GM23338 (cell line): Measurements from ENCODE around the gene CCN5. TPM values are rescaled to one million over a fixed set of nuclear protein-coding genes. Genes with fewer than 3 reads are reported as not detected.
"Not testable (repeated sequence)": the region's sequence is repeated elsewhere in the genome, so short reads cannot be mapped to it uniquely, and the experiment has no call there.

Experiments
- ATAC-seq: fragments of 200-7000 bp; cut with Tn5 transposase; 3 replicates; pipeline ENCODE4 v1.9.1; 2020
- DNase-seq: peaks from one replicate; pipeline ENCODE4 v3.0.0-alpha.2; 2015; ENCODE audit warnings: low spot score
- H2AFZ ChIP-seq: fragments of 200-600 bp; sonication (generic); 2 replicates; pipeline ENCODE4 v1.8.0; 2016; ENCODE audit warnings: antibody characterized with exemption, mild to moderate bottlenecking, moderate library complexity
- H3F3A ChIP-seq: fragments of 200-600 bp; sonication (generic); replicated peaks from 2 replicates; pipeline ENCODE4 v1.8.0; 2017; ENCODE audit warnings: antibody characterized with exemption, mixed run types, low read depth
- H3K27ac ChIP-seq: fragments of 200-600 bp; sonication (generic); 2 replicates; pipeline ENCODE4 v1.6.1; 2016; ENCODE audit warnings: low read depth
- H3K27me3 ChIP-seq: fragments of 200-600 bp; sonication (generic); 2 replicates; pipeline ENCODE4 v1.8.0; 2016; ENCODE audit warnings: mild to moderate bottlenecking, mixed run types, moderate library complexity; ENCODE audit not compliant: insufficient read depth
- H3K36me3 ChIP-seq: fragments of 200-600 bp; sonication (generic); 2 replicates; pipeline ENCODE4 v1.8.0; 2016; ENCODE audit warnings: mild to moderate bottlenecking; ENCODE audit not compliant: insufficient read depth
- H3K4me1 ChIP-seq: fragments of 200-600 bp; sonication (generic); 2 replicates; pipeline ENCODE4 v1.8.0; 2016; ENCODE audit warnings: mild to moderate bottlenecking, moderate library complexity; ENCODE audit not compliant: insufficient read depth
- H3K4me2 ChIP-seq: fragments of 200-600 bp; sonication (generic); 2 replicates; pipeline ENCODE4 v1.7.1; 2017; ENCODE audit warnings: mixed run types
- H3K4me3 ChIP-seq: fragments of 200-600 bp; sonication (generic); 2 replicates; pipeline ENCODE4 v1.6.1; 2016; ENCODE audit warnings: mixed run types
- H3K79me2 ChIP-seq: fragments of 200-600 bp; sonication (generic); replicated peaks from 2 replicates; pipeline ENCODE4 v1.8.0; 2017; ENCODE audit warnings: mild to moderate bottlenecking; ENCODE audit not compliant: insufficient read depth
- H3K9me2 ChIP-seq: fragments of 200-600 bp; sonication (generic); 2 replicates; pipeline ENCODE4 v1.8.0; 2017; ENCODE audit not compliant: insufficient read depth
- H4K20me1 ChIP-seq: fragments of 200-600 bp; sonication (generic); replicated peaks from 2 replicates; pipeline ENCODE4 v1.8.0; 2017; ENCODE audit warnings: mild to moderate bottlenecking; ENCODE audit not compliant: insufficient read depth
- H3K27ac Mint-ChIP-seq: 2 replicates; pipeline ENCODE4 v1.8.0; 2020; ENCODE audit warnings: inconsistent platforms, mild to moderate bottlenecking, moderate library complexity, mixed read lengths
- H3K27me3 Mint-ChIP-seq: 3 replicates; pipeline ENCODE4 v1.8.0; 2022; ENCODE audit warnings: low read depth, mild to moderate bottlenecking, moderate library complexity, mixed read lengths, inconsistent platforms; ENCODE audit not compliant: insufficient read depth, poor library complexity
- H3K36me3 Mint-ChIP-seq: 3 replicates; pipeline ENCODE4 v1.8.0; 2021; ENCODE audit warnings: low read depth, mild to moderate bottlenecking, inconsistent platforms, moderate library complexity, mixed read lengths
- H3K4me1 Mint-ChIP-seq: 3 replicates; pipeline ENCODE4 v1.8.0; 2020; ENCODE audit warnings: mild to moderate bottlenecking, inconsistent platforms, mixed read lengths
- H3K4me3 Mint-ChIP-seq: 3 replicates; pipeline ENCODE4 v1.8.0; 2021; ENCODE audit warnings: moderate library complexity, mild to moderate bottlenecking, inconsistent platforms, mixed read lengths
- H3K9me3 Mint-ChIP-seq: 3 replicates; pipeline ENCODE4 v1.8.0; 2020; ENCODE audit warnings: moderate library complexity, mild to moderate bottlenecking, inconsistent platforms, mixed read lengths
- EZH2 ChIP-seq: fragments of 200-600 bp; sonication (generic); IDR thresholded peaks from one replicate; pipeline ENCODE4 v1.8.0; 2017; ENCODE audit warnings: antibody characterized with exemption, mild to moderate bottlenecking, low read depth; ENCODE audit not compliant: unreplicated experiment
- EZH2phosphoT487 ChIP-seq: fragments of 200-600 bp; sonication (generic); IDR thresholded peaks from one replicate; pipeline ENCODE4 v1.8.1; 2018; ENCODE audit warnings: antibody characterized with exemption; ENCODE audit not compliant: unreplicated experiment
- POLR2AphosphoS5 ChIP-seq: IDR thresholded peaks from 2 replicates; pipeline ENCODE4 v1.6.1; 2016; ENCODE audit warnings: antibody characterized with exemption, low read depth
- STAT1 ChIP-seq: IDR thresholded peaks from one replicate; pipeline ENCODE4 v1.6.1; 2016; ENCODE audit warnings: antibody characterized with exemption; ENCODE audit not compliant: unreplicated experiment
- ZNF331 ChIP-seq: fragments of 250-450 bp; sonication (Bioruptor Pico); IDR thresholded peaks from 2 replicates; pipeline ENCODE4 v1.5.0; 2020; ENCODE audit warnings: low read depth, mild to moderate bottlenecking, moderate library complexity
- polyA plus RNA-seq: library from polyadenylated mRNA; unstranded; fragments of >200 nt; fragmentation: Nextera tagmentation; extraction: Ambion mirVana; gene quantifications from 2 replicates; pipeline ENCODE4 v1.2.1, GENCODE V29; 2016
- total RNA-seq: library from RNA; depleted of rRNA; stranded (reverse); fragments of >200 nt; shearing (Covaris generic); gene quantifications from 2 replicates; pipeline ENCODE4 v1.2.3, GENCODE V29; 2014
- TF ChIP-seq, protein P1 (sequence below), 2 experiments: fragments of 200-600 bp in 1 of 2; sonication (generic) in 1 of 2; conservative IDR thresholded peaks; 2 replicates each; pipeline versions ENCODE4 v1.5.1 to v1.6.1; 2016 to 2017; ENCODE audit warnings: antibody characterized with exemption in 2 of 2, low read depth in 2 of 2, mild to moderate bottlenecking in 2 of 2, moderate library complexity in 1 of 2
- TF ChIP-seq, protein P2 (sequence below): fragments of 250-450 bp; sonication (Bioruptor Pico); IDR thresholded peaks from 2 replicates; pipeline ENCODE4 v1.5.0; 2020; ENCODE audit warnings: mild to moderate bottlenecking, moderate library complexity

Gene CCN5
- total and polyA plus RNA-seq, 2 experiments from 2014 or later: not detected

DNA sequence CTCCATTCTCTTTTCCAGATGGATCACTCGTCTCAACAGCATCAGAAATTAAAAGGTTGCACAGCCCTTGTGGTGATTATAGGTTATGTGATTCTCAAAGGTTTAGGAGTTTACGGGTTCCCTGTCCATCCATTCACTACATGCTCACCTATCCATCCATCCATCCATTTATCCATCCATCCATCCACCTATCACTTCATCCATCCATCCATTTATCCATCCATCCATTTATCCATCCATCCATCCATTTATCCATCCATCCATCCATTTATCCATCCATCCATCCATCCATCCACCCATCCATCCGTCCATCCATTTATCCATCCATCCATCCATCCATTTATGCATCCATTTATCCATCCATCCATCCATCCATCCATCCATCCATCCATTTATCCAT, 48.6 kb downstream of the CCN5 start:
- H3K36me3 ChIP-seq, H3K27ac ChIP-seq, H3K9me2 ChIP-seq, H3K4me3 Mint-ChIP-seq, H3K27me3 Mint-ChIP-seq, ATAC-seq, H2AFZ ChIP-seq, DNase-seq, H3F3A ChIP-seq, H3K36me3 Mint-ChIP-seq, H3K9me3 Mint-ChIP-seq, H3K27ac Mint-ChIP-seq, H3K27me3 ChIP-seq, H3K4me3 ChIP-seq, H4K20me1 ChIP-seq, H3K79me2 ChIP-seq, H3K4me1 ChIP-seq, H3K4me2 ChIP-seq, H3K4me1 Mint-ChIP-seq: not testable (repeated sequence)

DNA sequence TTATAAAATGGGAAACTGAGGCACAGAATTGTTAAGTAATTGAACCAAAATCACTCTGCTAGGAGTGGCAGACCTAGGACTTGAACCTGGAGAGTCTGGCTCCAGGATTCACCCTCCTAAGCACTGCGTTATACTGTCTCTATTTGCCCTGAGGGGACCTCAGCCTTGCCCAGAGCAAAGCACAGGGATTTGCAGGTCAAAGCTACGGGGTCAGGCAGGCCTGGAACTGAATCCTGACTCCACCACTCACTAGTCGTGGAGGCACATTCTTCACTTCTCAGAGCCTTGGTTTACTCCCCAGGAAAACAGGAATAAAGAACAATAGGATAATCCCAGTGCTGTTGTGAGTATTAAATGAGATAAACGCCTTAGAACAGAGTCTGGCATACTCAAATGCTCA, 49.9 kb downstream of the CCN5 start:
- Histone ChIP-seq H3F3A (no peaks in the 10 kb centered on the region), H3K9me2 (no peaks in the 10 kb centered on the region), H3K4me3 (no peak overlapping the region), H3K36me3 (no peaks in the 10 kb centered on the region), H3K27me3 (no peaks in the 10 kb centered on the region), H4K20me1 (no peaks in the 10 kb centered on the region; the same call in 1 of the 2 replicates), H2AFZ (no peak overlapping the region), H3K79me2 (no peaks in the 10 kb centered on the region), H3K4me2 (no peak overlapping the region), H3K27ac (no peak overlapping the region), H3K4me1 (no peaks in the 10 kb centered on the region)
- H3K9me3 Mint-ChIP-seq: no peaks in the 10 kb centered on the region
- H3K27me3 Mint-ChIP-seq: no peaks in the 10 kb centered on the region
- ATAC-seq: no peak
- TF ChIP-seq, protein P1, sequence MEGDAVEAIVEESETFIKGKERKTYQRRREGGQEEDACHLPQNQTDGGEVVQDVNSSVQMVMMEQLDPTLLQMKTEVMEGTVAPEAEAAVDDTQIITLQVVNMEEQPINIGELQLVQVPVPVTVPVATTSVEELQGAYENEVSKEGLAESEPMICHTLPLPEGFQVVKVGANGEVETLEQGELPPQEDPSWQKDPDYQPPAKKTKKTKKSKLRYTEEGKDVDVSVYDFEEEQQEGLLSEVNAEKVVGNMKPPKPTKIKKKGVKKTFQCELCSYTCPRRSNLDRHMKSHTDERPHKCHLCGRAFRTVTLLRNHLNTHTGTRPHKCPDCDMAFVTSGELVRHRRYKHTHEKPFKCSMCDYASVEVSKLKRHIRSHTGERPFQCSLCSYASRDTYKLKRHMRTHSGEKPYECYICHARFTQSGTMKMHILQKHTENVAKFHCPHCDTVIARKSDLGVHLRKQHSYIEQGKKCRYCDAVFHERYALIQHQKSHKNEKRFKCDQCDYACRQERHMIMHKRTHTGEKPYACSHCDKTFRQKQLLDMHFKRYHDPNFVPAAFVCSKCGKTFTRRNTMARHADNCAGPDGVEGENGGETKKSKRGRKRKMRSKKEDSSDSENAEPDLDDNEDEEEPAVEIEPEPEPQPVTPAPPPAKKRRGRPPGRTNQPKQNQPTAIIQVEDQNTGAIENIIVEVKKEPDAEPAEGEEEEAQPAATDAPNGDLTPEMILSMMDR (conservative IDR thresholded peaks at IDR 0.05; ENCODE audit: low read depth in 2 of 2): no peak
- TF ChIP-seq STAT1 (no peak), ZNF331 (CRISPR knock-in tag) (no peak)
- peaks cover 3% of the 10 kb centered on the region; the same call in 1 of the 3 replicates for H3K36me3 Mint-ChIP-seq
- H3K4me1 Mint-ChIP-seq: peaks cover 4% of the 10 kb centered on the region; the same call in 2 of the 3 replicates
- H3K27ac Mint-ChIP-seq: no peak overlapping the region
- H3K4me3 Mint-ChIP-seq: no peak overlapping the region
- no peak for DNase-seq

DNA sequence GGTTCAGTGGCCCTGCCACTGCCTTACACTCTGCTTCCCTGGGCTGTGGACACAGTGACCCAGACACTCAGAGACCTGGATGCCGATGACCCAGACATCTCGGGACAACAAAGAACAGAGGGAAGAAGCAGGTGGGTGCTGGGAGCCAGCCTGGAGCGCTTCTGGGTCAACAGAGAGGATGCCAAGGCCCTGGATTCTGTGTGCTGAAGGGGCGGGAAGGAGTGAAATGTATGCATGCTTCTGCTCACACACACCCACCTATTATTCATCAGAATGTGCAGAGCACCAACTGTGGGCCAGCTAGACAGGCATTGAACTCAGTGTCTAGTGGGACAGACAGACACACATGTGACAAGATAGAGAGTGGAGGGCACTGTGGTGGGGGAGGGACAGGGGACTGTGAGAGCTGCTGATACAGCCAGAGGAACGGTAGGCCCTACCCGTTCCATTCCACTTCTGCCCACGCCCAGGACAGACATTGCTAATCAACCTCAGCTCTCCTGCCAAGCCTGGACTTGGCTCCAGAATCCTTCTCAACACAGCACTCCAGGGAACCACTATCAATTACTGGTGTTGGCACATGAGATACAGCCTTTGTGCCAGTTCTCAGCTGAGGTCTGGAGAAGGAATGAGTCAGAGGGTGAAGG, 50.7 kb downstream of the CCN5 start:
- Mint-ChIP-seq H3K36me3 (peaks cover 3% of the 10 kb centered on the region; the same call in 1 of the 3 replicates), H3K27me3 (no peaks in the 10 kb centered on the region), H3K4me1 (peaks cover 4% of the 10 kb centered on the region; the same call in 2 of the 3 replicates), H3K27ac (no peak overlapping the region), H3K4me3 (no peak overlapping the region; the same call in 2 of the 3 replicates), H3K9me3 (no peaks in the 10 kb centered on the region)
- no peaks in the 10 kb centered on the region for H3K36me3 ChIP-seq
- no peaks in the 10 kb centered on the region for H4K20me1 ChIP-seq
- H3F3A ChIP-seq: no peaks in the 10 kb centered on the region
- H3K9me2 ChIP-seq: no peaks in the 10 kb centered on the region
- H3K4me1 ChIP-seq: no peaks in the 10 kb centered on the region
- no peak for DNase-seq
- ATAC-seq: no peak
- H3K79me2 ChIP-seq: no peaks in the 10 kb centered on the region
- no peak overlapping the region for H3K4me2 ChIP-seq
- no peak overlapping the region for H3K4me3 ChIP-seq
- no peak overlapping the region for H3K27ac ChIP-seq
- H2AFZ ChIP-seq: no peak overlapping the region
- H3K27me3 ChIP-seq: no peaks in the 10 kb centered on the region
- TF ChIP-seq EZH2phosphoT487: no peak
- no peak for TF ChIP-seq ZNF331 (CRISPR knock-in tag)
- no peak for TF ChIP-seq EZH2
- TF ChIP-seq POLR2AphosphoS5: no peak
- TF ChIP-seq, protein P2, sequence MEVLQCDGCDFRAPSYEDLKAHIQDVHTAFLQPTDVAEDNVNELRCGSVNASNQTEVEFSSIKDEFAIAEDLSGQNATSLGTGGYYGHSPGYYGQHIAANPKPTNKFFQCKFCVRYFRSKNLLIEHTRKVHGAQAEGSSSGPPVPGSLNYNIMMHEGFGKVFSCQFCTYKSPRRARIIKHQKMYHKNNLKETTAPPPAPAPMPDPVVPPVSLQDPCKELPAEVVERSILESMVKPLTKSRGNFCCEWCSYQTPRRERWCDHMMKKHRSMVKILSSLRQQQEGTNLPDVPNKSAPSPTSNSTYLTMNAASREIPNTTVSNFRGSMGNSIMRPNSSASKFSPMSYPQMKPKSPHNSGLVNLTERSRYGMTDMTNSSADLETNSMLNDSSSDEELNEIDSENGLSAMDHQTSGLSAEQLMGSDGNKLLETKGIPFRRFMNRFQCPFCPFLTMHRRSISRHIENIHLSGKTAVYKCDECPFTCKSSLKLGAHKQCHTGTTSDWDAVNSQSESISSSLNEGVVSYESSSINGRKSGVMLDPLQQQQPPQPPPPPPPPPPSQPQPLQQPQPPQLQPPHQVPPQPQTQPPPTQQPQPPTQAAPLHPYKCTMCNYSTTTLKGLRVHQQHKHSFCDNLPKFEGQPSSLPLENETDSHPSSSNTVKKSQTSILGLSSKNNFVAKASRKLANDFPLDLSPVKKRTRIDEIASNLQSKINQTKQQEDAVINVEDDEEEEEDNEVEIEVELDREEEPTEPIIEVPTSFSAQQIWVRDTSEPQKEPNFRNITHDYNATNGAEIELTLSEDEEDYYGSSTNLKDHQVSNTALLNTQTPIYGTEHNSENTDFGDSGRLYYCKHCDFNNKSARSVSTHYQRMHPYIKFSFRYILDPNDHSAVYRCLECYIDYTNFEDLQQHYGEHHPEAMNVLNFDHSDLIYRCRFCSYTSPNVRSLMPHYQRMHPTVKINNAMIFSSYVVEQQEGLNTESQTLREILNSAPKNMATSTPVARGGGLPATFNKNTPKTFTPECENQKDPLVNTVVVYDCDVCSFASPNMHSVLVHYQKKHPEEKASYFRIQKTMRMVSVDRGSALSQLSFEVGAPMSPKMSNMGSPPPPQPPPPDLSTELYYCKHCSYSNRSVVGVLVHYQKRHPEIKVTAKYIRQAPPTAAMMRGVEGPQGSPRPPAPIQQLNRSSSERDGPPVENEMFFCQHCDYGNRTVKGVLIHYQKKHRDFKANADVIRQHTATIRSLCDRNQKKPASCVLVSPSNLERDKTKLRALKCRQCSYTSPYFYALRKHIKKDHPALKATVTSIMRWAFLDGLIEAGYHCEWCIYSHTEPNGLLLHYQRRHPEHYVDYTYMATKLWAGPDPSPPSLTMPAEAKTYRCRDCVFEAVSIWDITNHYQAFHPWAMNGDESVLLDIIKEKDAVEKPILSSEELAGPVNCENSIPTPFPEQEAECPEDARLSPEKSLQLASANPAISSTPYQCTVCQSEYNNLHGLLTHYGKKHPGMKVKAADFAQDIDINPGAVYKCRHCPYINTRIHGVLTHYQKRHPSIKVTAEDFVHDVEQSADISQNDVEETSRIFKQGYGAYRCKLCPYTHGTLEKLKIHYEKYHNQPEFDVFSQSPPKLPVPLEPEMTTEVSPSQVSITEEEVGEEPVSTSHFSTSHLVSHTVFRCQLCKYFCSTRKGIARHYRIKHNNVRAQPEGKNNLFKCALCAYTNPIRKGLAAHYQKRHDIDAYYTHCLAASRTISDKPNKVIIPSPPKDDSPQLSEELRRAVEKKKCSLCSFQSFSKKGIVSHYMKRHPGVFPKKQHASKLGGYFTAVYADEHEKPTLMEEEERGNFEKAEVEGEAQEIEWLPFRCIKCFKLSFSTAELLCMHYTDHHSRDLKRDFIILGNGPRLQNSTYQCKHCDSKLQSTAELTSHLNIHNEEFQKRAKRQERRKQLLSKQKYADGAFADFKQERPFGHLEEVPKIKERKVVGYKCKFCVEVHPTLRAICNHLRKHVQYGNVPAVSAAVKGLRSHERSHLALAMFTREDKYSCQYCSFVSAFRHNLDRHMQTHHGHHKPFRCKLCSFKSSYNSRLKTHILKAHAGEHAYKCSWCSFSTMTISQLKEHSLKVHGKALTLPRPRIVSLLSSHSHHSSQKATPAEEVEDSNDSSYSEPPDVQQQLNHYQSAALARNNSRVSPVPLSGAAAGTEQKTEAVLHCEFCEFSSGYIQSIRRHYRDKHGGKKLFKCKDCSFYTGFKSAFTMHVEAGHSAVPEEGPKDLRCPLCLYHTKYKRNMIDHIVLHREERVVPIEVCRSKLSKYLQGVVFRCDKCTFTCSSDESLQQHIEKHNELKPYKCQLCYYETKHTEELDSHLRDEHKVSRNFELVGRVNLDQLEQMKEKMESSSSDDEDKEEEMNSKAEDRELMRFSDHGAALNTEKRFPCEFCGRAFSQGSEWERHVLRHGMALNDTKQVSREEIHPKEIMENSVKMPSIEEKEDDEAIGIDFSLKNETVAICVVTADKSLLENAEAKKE (CRISPR knock-in tag): no peak
